ENCODE results near the gene RAB30.

- TF ChIP-seq CTCF (IDR thresholded peaks at IDR 0.05): no peak
- no peak for TF ChIP-seq EP300 (IDR thresholded peaks at IDR 0.05)
Observed at GRCh38 chr11:82939456-82939855, 132.2 kb downstream of the RAB30 start.

Measured in suprapubic skin (tissue), 3 donors.